ENCODE measurements around the gene OR10A3. TPM values are rescaled to one million over a fixed set of nuclear protein-coding genes. Genes with fewer than 3 reads are reported as not detected.

The OR10A3 gene, protein sequence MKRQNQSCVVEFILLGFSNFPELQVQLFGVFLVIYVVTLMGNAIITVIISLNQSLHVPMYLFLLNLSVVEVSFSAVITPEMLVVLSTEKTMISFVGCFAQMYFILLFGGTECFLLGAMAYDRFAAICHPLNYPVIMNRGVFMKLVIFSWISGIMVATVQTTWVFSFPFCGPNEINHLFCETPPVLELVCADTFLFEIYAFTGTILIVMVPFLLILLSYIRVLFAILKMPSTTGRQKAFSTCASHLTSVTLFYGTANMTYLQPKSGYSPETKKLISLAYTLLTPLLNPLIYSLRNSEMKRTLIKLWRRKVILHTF
- total RNA-seq: not detected in 2 replicates

DNA sequence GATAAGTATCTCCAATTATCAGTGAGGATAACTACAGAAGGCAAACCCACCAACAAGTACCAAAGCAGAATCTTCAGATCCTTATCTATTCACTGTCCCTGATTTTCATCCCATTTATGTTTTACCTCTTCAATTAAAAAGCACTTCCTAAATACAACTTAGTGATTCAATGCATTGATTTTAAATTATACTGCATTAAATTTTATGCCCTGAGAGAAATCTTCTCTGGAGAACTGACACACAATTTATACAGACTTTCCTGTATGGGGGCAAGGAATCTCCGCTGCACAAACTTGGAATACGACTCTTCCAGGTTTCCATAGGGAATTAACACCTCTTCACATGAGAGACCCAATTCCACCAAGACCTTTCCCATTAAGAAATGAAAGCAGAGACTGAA is at the start of gene OR10A3:
OR10A3 (minus strand) TSS at position 101 of the 400 bp plus-strand sequence. CDS start 2,188 bp downstream, outside the sequence.

DNA sequence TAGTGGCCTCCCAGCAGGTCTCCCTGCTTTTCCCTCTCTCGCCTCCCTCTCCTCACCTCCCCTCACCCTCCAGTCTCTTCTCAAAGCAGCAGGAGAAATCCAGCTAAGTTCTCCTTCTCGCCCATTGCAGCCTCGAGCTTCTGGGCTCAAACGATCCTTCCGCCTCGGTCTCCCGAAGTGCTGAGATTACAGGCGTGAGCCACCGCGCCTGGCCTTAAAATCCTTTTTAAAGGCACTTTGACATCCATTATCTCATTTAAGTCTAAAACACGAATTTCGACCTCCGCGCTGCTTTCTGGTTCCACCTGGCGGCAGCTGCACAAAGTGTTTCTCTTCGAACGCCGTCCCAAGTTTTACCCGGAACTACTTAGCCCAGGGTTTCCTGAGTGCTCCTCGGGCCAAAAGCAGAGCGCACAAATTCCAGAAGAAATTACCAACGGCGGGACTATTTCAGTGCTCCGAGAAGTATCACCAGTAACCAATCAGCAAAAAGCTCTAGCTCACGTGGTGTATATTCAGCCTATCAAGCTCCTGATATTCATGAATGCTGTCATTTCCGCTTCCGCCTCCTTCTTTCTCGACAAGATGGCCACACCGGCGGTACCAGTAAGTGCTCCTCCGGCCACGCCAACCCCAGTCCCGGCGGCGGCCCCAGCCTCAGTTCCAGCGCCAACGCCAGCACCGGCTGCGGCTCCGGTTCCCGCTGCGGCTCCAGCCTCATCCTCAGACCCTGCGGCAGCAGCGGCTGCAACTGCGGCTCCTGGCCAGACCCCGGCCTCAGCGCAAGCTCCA is 45.5 kb upstream of the OR10A3 start, which contains the start of gene EIF3F:
EIF3F (plus strand) TSS at position 570 of the 792 bp plus-strand sequence; CDS start at position 586, 16 bp downstream.

DNA sequence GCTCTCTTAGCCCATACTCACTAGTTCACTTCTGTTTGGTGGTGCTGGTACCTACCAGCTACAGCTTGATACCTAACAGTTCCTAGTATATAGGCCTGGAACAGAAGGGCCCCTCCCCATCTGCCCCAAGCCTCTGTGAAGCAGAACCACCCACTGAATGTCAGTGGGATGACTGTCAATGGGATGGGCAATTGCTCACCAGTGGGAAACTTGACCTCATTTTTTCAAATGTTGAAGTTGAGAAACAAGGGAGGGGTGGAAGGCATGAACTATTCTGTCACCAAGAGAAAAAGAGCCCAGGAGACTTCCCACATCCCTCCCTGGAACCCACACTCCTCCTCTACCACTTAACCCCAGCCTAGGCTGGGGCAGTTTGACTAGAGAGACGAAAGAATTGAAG is 23.9 kb upstream of the OR10A3 start, which contains the start of gene NLRP10:
NLRP10 (minus strand) TSS at position 62 of the 400 bp plus-strand sequence. CDS start 1,952 bp downstream, outside the sequence.

DNA sequence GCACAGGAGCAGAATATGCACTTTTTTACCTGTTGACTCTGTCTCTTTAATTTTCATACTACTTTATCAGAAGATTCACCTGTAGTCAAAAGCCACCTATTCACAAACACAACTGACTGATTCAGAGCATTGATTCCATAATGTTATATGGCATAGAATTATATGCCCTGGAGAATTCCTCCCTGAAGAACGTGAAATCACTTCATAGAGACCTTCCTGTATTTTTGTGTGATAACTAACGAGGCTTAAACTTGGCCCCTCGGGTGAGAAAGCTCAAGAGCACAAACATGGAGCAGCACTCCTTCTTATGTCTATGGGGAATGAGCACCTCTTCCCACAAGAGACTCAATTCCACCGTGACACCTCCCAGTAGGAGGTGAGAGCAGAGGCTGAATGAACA is 10.3 kb downstream of the OR10A3 start, which contains the start of gene OR10A6:
OR10A6 (minus strand) TSS at position 101 of the 400 bp plus-strand sequence. CDS start 2,606 bp downstream, outside the sequence.

Other genes starting within 250 kb of the OR10A3 start
- gene OVCH2, start 235.2 kb downstream of the OR10A3 start, total RNA-seq: not detected in 2 replicates
- not detected in 2 replicates for gene OR5P2, start 144.8 kb downstream of the OR10A3 start, total RNA-seq
- gene OR5P3, start 110.9 kb downstream of the OR10A3 start, total RNA-seq: not detected in 2 replicates
- not detected in 2 replicates for gene OR10A6, start 10.4 kb downstream of the OR10A3 start, total RNA-seq
- gene NLRP10, start 23.7 kb upstream of the OR10A3 start, total RNA-seq: 0.75 and 1.7 TPM in 2 replicates
- 185 and 208 TPM in 2 replicates for gene EIF3F, start 45.6 kb upstream of the OR10A3 start, total RNA-seq
- gene TUB, start 139.5 kb upstream of the OR10A3 start, total RNA-seq: 4.4 and 9.1 TPM in 2 replicates
- not detected in 2 replicates for gene RIC3, start 227.3 kb upstream of the OR10A3 start, total RNA-seq